IMR-90 (cell line): ENCODE measurements around the gene ARRB1.

Experiments
- CEBPB ChIP-seq: IDR thresholded peaks from 2 replicates; pipeline ENCODE4 v1.6.1; 2012; ENCODE audit warnings: low read depth, low read length, improper control_type of control experiment
- CTCF ChIP-seq: conservative IDR thresholded peaks from 2 replicates; pipeline ENCODE4 v1.5.1; 2012; ENCODE audit warnings: mild to moderate bottlenecking, low read depth, low read length, improper control_type of control experiment
- ELK1 ChIP-seq: fragments of 150-350 bp; IDR thresholded peaks from 2 replicates; pipeline ENCODE4 v1.6.1; 2016; ENCODE audit warnings: low read depth, mild to moderate bottlenecking, low read length, moderate library complexity, borderline replicate concordance
- NFE2L2 ChIP-seq: fragments of 150-350 bp; IDR thresholded peaks from 2 replicates; pipeline ENCODE4 v1.6.1; 2016; ENCODE audit warnings: low read depth, mild to moderate bottlenecking, low read length
- POLR2A ChIP-seq: IDR thresholded peaks from 2 replicates; pipeline ENCODE4 v1.6.1; 2012; ENCODE audit warnings: mild to moderate bottlenecking, low read depth, low read length
- RAD21 ChIP-seq: IDR thresholded peaks from 2 replicates; pipeline ENCODE4 v1.6.1; 2012; ENCODE audit warnings: low read length, improper control_type of control experiment
- RFX5 ChIP-seq: IDR thresholded peaks from 2 replicates; pipeline ENCODE4 v1.8.0; 2012; ENCODE audit warnings: low read depth, mild to moderate bottlenecking, low read length, moderate library complexity
- SMC3 ChIP-seq: fragments of 150-350 bp; IDR thresholded peaks from 2 replicates; pipeline ENCODE4 v1.6.1; 2016; ENCODE audit warnings: low read depth, mild to moderate bottlenecking, antibody characterized with exemption, low read length, moderate library complexity

GRCh38 chr11:75330291-75330690, 21.2 kb downstream of the ARRB1 start:
- TF ChIP-seq CTCF, result no peak
- no peak for TF ChIP-seq POLR2A
- TF ChIP-seq RFX5, result no peak
- no peak for TF ChIP-seq ELK1
- no peak for TF ChIP-seq CEBPB
- no peak for TF ChIP-seq RAD21
- no peak for TF ChIP-seq SMC3
- TF ChIP-seq NFE2L2, result no peak
